NCI-H82 treated with DMSO at 0.1 percent for 48 hours (cell line): ENCODE measurements around the gene LRCH2.

Source experiments
- DNase-seq: peaks from one replicate; lab custom pipeline; 2025; ENCODE audit not compliant: unreplicated experiment; lab: John Stamatoyannopoulos, UW

The LRCH2 gene

DNA sequence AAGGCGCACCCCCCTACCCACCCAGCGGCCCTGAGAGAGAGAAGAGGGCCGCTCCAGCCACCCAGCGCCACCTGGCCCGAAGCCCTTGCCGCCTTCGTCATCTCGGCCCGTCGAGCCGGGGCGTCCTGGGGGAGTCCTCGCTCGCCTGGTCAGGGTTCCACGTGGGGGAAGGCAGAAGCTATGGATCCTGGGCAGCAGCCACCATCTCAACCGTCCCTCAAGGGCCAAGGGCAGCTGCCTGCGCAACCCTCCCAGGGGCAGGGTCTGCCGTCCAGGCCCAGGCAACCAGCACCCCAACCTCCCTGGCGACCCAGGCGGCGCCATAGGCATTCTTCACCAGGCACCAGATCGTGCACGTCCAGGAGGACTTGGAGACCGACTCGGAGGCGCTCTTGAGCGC is 165.0 kb downstream of the LRCH2 start:
- no peak for DNase-seq

DNA sequence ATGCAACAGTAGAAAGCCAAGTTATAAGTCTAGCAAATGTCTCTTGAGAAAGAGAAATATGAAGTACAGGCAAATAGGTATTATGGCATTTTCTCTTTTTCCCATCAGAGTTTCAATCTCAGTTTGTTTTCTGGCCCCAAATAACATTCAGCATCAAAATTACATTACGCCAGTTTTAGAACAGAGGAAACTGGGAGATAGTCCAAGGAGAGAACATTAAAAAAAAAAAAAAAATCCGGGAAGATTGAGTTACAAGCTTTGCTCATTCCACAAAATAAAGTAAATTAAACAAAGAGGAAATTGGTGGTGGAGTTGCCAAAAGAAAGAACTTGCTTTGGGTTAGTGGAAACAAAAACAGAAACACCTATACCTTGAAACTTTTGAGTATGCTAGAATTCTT is 166.1 kb downstream of the LRCH2 start:
- no peak for DNase-seq

DNA sequence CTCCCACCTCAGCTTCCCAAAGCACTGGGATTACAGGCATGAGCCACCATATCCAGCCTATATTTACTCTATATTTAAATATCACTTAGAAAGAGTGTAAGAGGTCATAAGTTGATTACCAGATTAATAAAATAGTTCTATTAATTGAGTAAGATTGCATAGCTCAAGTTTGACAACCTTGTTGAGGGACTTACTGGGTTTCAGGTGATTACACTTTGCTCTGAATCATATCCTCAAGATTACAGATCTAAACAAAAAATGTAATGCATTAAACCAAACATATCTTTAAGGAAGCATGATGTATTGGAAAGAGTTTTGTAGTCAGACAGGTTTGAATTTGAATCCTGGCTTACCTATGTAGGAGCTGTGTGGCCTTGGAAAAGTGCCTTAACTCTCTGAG is 168.6 kb downstream of the LRCH2 start:
- no peak for DNase-seq
